OCI-LY7 (cell line): ENCODE measurements around the gene SRGAP3. TPM values are rescaled to one million over a fixed set of nuclear protein-coding genes. Genes with fewer than 3 reads are reported as not detected.

Source experiments
- BruUV-seq: library from RNA; stranded (reverse); fragments of 400-500 nt; replicated peaks from 2 replicates; lab custom pipeline; 2021; lab: Mats Ljungman, UMichigan
- CTCF ChIA-PET: fragments of 300-600 bp; sonication (Branson Sonifier 250); formaldehyde crosslinking; loops from one replicate; lab custom pipeline; 2022; ENCODE audit warnings: antibody characterized with exemption; ENCODE audit not compliant: unreplicated experiment; lab: Charles Lee
- POLR2A ChIA-PET: fragments of 300-600 bp; sonication (Branson Sonifier 250); formaldehyde crosslinking; loops from one replicate; lab custom pipeline; 2022; ENCODE audit warnings: antibody characterized with exemption; lab: Charles Lee
- DNase-seq: peaks from one replicate; pipeline ENCODE4 v3.0.0-alpha.2; 2015; ENCODE audit warnings: low spot score
- H2AFZ ChIP-seq: fragments of 200-600 bp; sonication (generic), shearing (Covaris generic); 2 replicates; pipeline ENCODE4 v1.6.1; 2014; ENCODE audit warnings: mild to moderate bottlenecking, antibody characterized with exemption, low read length, moderate library complexity
- H3K27ac ChIP-seq: fragments of 200-600 bp; sonication (generic); 2 replicates; pipeline ENCODE4 v1.5.1; 2014; ENCODE audit warnings: mixed run types, low read depth, mild to moderate bottlenecking, moderate library complexity, low read length, inconsistent platforms; ENCODE audit not compliant: poor library complexity, severe bottlenecking
- H3K36me3 ChIP-seq: fragments of 200-600 bp; sonication (generic); 2 replicates; pipeline ENCODE4 v1.6.1; 2014; ENCODE audit warnings: mild to moderate bottlenecking, antibody characterized with exemption, low read length, moderate library complexity, mixed read lengths; ENCODE audit not compliant: insufficient read depth
- H3K4me1 ChIP-seq: fragments of 200-600 bp; sonication (generic); 2 replicates; pipeline ENCODE4 v1.5.1; 2014; ENCODE audit warnings: mild to moderate bottlenecking, low read length; ENCODE audit not compliant: insufficient read depth, poor library complexity, severe bottlenecking
- H3K4me2 ChIP-seq: fragments of 200-600 bp; sonication (generic); 2 replicates; pipeline ENCODE4 v1.6.1; 2014; ENCODE audit warnings: mild to moderate bottlenecking, low read length
- H3K4me3 ChIP-seq: fragments of 200-600 bp; sonication (generic); 2 replicates; pipeline ENCODE4 v1.5.1; 2014; ENCODE audit warnings: mild to moderate bottlenecking, low read depth, low read length; ENCODE audit not compliant: poor library complexity, severe bottlenecking
- H3K79me2 ChIP-seq: fragments of 200-600 bp; sonication (generic); 2 replicates; pipeline ENCODE4 v1.6.1; 2016; ENCODE audit warnings: low read depth, mild to moderate bottlenecking, low read length, moderate library complexity, mixed read lengths; ENCODE audit not compliant: insufficient read depth
- H3K9me2 ChIP-seq: fragments of 200-600 bp; sonication (generic); 2 replicates; pipeline ENCODE4 v1.6.1; 2016; ENCODE audit warnings: mild to moderate bottlenecking, low read length, mixed read lengths; ENCODE audit not compliant: insufficient read depth
- H3K9me3 ChIP-seq: fragments of 200-600 bp; sonication (generic); 2 replicates; pipeline ENCODE4 v1.6.1; 2014; ENCODE audit warnings: mild to moderate bottlenecking, mixed run types, low read length, mixed read lengths
- H4K20me1 ChIP-seq: fragments of 200-600 bp; sonication (generic); 2 replicates; pipeline ENCODE4 v1.6.1; 2014; ENCODE audit warnings: mild to moderate bottlenecking, antibody characterized with exemption, low read length, moderate library complexity, mixed read lengths; ENCODE audit not compliant: insufficient read depth
- EZH2phosphoT487 ChIP-seq: fragments of 200-600 bp; sonication (generic); IDR thresholded peaks from 2 replicates; pipeline ENCODE4 v1.6.1; 2018; ENCODE audit warnings: low read depth, borderline replicate concordance, mild to moderate bottlenecking, mixed run types, antibody characterized with exemption, low read length, moderate library complexity, mixed read lengths
- intact Hi-C: fragments of 100-400 bp; cut with micrococcal nuclease; formaldehyde crosslinking; loops from one replicate; pipeline ENCODE4 v1.10.0; 2022; ENCODE audit not compliant: unreplicated experiment
- total RNA-seq, 2 experiments: library from RNA; depleted of rRNA in 1 of 2; stranded (reverse); fragments of >200 nt in 1 of 2; shearing (Covaris generic) in 1 of 2; gene quantifications; 2 replicates each; pipeline ENCODE4 v1.2.3, GENCODE V29; 2014 to 2022
- TF ChIP-seq, protein P1 (sequence below): fragments of 200-600 bp; sonication (generic); conservative IDR thresholded peaks from 2 replicates; pipeline ENCODE4 v1.5.1; 2014; ENCODE audit warnings: mild to moderate bottlenecking, antibody characterized with exemption, low read length, moderate library complexity, mixed read lengths

Gene SRGAP3
- total RNA-seq, 2 experiments from 2014 or later, result 1.5 to 1.7 TPM

DNA sequence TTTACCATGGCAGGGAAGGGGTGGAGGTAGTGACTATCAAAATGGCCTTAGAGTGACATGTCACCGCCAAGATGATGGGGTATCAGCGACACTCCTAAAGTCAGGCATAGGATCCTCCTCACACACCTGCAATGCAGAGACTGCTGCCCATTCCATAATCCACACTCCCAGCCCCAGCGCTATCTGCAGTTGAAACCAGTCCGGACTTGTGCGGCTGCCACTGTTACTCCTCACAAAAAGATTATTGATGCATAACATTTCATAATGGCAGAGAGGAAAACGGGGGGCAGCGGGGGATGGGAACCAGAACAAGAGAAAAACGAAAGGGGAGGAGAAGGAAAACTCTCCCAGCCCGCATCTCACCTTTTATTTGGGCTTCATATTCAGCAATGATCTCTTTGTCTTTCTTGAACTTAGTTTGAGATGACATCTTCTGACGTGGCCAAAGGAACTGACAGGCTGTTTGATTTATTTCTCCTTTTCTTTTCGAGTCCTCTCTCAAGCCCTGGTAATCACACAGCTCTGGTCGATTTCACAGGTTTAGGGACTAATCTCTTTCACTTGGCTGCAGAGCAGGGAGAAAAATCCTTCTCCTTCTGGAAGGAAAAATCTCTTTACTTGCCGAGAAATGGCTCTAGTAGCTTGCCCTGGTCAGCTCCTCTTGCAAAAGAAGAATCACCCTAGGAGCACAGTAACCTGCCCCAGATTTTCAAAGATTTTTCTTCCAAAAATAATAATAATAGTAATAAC, 749 bp downstream of the SRGAP3 start:
- ChIA-PET CTCF (no interaction called here), POLR2A (no interaction called here)
- TF ChIP-seq, protein P1, sequence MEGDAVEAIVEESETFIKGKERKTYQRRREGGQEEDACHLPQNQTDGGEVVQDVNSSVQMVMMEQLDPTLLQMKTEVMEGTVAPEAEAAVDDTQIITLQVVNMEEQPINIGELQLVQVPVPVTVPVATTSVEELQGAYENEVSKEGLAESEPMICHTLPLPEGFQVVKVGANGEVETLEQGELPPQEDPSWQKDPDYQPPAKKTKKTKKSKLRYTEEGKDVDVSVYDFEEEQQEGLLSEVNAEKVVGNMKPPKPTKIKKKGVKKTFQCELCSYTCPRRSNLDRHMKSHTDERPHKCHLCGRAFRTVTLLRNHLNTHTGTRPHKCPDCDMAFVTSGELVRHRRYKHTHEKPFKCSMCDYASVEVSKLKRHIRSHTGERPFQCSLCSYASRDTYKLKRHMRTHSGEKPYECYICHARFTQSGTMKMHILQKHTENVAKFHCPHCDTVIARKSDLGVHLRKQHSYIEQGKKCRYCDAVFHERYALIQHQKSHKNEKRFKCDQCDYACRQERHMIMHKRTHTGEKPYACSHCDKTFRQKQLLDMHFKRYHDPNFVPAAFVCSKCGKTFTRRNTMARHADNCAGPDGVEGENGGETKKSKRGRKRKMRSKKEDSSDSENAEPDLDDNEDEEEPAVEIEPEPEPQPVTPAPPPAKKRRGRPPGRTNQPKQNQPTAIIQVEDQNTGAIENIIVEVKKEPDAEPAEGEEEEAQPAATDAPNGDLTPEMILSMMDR, result no peak
- TF ChIP-seq EZH2phosphoT487, result no peak
- Histone ChIP-seq H3K79me2 (no peaks in the 10 kb centered on the region), H3K9me3 (no peaks in the 10 kb centered on the region), H3K4me3 (peak overlapping the region; percentile 58), H3K36me3 (no peaks in the 10 kb centered on the region), H3K9me2 (no peaks in the 10 kb centered on the region), H3K4me2 (peak overlapping the region; percentile 71), H3K4me1 (peaks cover 12% of the 10 kb centered on the region), H4K20me1 (no peaks in the 10 kb centered on the region), H3K27ac (no peak overlapping the region), H2AFZ (peak overlapping the region; percentile 87; the same call in 1 of the 2 replicates)
- no peak for DNase-seq
- intact Hi-C loops, result no loop called here
- BruUV-seq, result no TSS peak

DNA sequence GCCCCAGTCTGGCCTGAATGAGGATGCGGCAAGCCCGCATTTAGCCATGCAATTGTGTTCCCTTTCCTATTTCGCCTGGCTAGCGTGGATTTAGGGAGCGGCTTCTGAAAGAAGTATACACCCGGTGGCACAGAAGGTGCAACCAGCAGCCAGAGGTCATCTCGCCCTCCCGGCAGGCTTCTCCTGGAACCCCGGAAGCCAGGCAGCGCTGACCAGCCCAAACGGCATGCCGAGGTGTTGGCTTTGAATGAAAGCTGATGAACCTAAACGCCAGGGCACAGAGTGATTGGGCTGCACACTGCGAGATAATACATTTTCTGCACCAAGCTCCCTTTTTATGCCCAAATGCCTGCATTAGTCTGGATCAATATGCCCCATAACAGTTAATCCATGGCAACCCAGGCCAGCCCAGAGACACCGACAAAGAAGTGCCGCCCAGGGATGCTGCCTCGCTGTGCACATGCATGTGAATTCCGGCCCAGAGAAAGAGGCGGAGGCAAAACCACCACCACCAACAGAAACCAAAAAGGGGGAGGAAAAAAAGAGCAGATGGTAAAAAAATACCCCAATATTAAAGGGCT, 1.4 kb downstream of the SRGAP3 start:
- CTCF ChIA-PET, result no interaction called here
- no peaks in the 10 kb centered on the region for H4K20me1 ChIP-seq
- H3K9me3 ChIP-seq, result no peaks in the 10 kb centered on the region
- H3K4me3 ChIP-seq, result no peak overlapping the region
- intact Hi-C loops, result no loop called here
- TF ChIP-seq, protein P1, result no peak
- no peak for TF ChIP-seq EZH2phosphoT487
- BruUV-seq, result no TSS peak
- H3K27ac ChIP-seq, result no peak overlapping the region
- H2AFZ ChIP-seq, result no peak overlapping the region
- H3K36me3 ChIP-seq, result no peaks in the 10 kb centered on the region
- no peak overlapping the region for H3K4me2 ChIP-seq
- H3K9me2 ChIP-seq, result no peaks in the 10 kb centered on the region
- no peaks in the 10 kb centered on the region for H3K79me2 ChIP-seq
- H3K4me1 ChIP-seq, result peaks cover 12% of the 10 kb centered on the region
- DNase-seq, result no peak
- POLR2A ChIA-PET, result no interaction called here

DNA sequence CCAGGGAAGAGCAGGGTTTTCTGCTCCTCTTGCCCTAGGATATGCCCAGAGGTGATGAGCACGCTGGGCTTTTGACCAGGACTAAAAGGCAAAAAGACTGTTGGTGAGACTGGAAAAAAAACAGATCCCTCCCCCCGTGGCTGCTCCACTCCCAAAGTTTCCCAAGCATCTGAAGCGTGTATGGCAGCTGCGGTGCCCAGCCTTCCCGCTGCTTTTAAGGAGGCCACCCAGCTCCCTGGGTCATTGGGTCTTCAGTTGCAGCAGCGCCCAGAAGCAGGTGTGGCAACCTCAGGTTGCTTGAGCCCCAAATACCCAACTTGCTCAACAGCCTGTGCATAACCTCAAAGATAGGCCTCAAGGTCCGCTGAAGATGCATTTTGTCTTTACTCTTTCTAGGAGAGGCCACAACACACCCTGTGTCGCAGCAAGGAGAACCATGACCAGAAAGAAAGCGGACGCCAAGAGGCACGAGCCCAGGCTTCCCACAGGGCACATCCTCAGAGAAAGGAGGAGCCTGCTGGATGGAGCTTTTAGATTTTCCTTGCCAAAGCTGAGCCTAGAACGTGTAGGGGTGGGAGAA, 2.0 kb downstream of the SRGAP3 start:
- no peak overlapping the region for H3K4me2 ChIP-seq
- TF ChIP-seq, protein P1, result no peak
- no peak for TF ChIP-seq EZH2phosphoT487
- no peaks in the 10 kb centered on the region for H3K9me2 ChIP-seq
- no peak overlapping the region for H2AFZ ChIP-seq
- BruUV-seq, result no TSS peak
- H3K9me3 ChIP-seq, result no peaks in the 10 kb centered on the region
- H3K27ac ChIP-seq, result no peak overlapping the region
- ChIA-PET POLR2A (no interaction called here), CTCF (no interaction called here)
- H4K20me1 ChIP-seq, result no peaks in the 10 kb centered on the region
- no peaks in the 10 kb centered on the region for H3K36me3 ChIP-seq
- intact Hi-C loops, result no loop called here
- H3K4me3 ChIP-seq, result no peak overlapping the region
- DNase-seq, result no peak
- peaks cover 12% of the 10 kb centered on the region for H3K4me1 ChIP-seq
- H3K79me2 ChIP-seq, result no peaks in the 10 kb centered on the region
